Prostate gland (tissue), 2 donors: ENCODE measurements around the gene TSFM. TPM values are rescaled to one million over a fixed set of nuclear protein-coding genes. Genes with fewer than 3 reads are reported as not detected.

ENCODE experiments used
- DNase-seq: peaks from one replicate; pipeline ENCODE4 v3.0.0-alpha.2; 2019; ENCODE audit warnings: low spot score
- H3K27ac ChIP-seq, 2 donors: fragments of 200-600 bp; sonication (generic); 2 replicates each; pipeline ENCODE4 v1.5.1; 2017 to 2019
- H3K27me3 ChIP-seq: fragments of 200-600 bp; sonication (generic); replicated peaks from 2 replicates; pipeline ENCODE4 v1.5.1; 2019; ENCODE audit not compliant: insufficient read depth
- H3K36me3 ChIP-seq, 2 donors: fragments of 200-600 bp; sonication (generic); 1 replicate in 1 of 2; 2 replicates in 1 of 2; pipeline versions ENCODE4 v1.5.1 to v1.8.1; 2017 to 2019
- H3K4me1 ChIP-seq: fragments of 200-600 bp; sonication (generic); replicated peaks from 2 replicates; pipeline ENCODE4 v1.5.1; 2019
- H3K4me3 ChIP-seq, 2 donors: fragments of 200-600 bp; sonication (generic); 2 replicates each; pipeline ENCODE4 v1.5.1; 2017 to 2019
- H3K9me3 ChIP-seq: fragments of 200-600 bp; sonication (generic); 2 replicates; pipeline ENCODE4 v1.5.1; 2017
- CTCF ChIP-seq, 4 experiments: fragments of 200-600 bp in 2 of 4; fragments of 450-650 bp in 2 of 4; sonication (generic) in 2 of 4; IDR thresholded peaks; 1 replicate in 3 of 4; 2 replicates in 1 of 4; pipeline ENCODE4 v1.5.1; 2016 to 2019; ENCODE audit warnings: antibody characterized with exemption in 4 of 4, mild to moderate bottlenecking in 2 of 4, moderate library complexity in 2 of 4
- POLR2A ChIP-seq: fragments of 450-650 bp; IDR thresholded peaks from one replicate; pipeline ENCODE4 v1.6.1; 2016; ENCODE audit warnings: antibody characterized with exemption, mild to moderate bottlenecking
- POLR2AphosphoS5 ChIP-seq: sonication (generic); formaldehyde crosslinking; IDR thresholded peaks from one replicate; pipeline ENCODE4 v1.6.1; 2017; ENCODE audit warnings: antibody characterized with exemption
- WGBS: methylation state at CpG from one replicate; pipeline ENCODE4 v1.1.5; 2018; 5-methylcytosine and 5-hydroxymethylcytosine counted together
- intact Hi-C: fragments of 100-400 bp; cut with DNase I; formaldehyde crosslinking; loops from one replicate; pipeline ENCODE4 v1.14.2; 2022
- total RNA-seq, 2 donors: library from RNA; depleted of rRNA; stranded (reverse); fragments of >200 nt; gene quantifications; one replicate each; pipeline ENCODE4 v1.1.0, GENCODE V29; 2016

Gene TSFM
- total RNA-seq, 2 donors from 2014 or later: 24.3 to 39.6 TPM

DNA sequence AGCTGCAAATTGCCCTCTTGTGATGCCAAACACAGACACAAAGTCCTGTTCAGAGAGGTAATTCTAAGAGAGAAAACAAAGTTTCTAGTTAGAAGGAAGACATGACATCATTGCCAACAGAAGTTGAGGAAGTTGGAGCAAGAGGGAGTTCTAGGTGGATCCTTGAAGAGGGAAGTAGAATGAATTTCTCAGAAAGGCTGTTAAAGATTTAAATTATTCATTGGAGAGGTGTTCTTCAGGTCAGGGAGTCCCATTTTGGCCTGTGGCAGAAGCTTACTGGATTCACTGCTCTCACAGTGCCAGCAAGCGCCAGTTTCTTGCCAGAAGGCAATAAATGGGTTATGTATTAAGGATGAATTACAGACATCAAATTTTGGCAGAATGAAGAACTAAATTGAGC is 15.3 kb downstream of the TSFM start:
- DNase-seq: no peak
- H3K27ac ChIP-seq: no peak overlapping the region
- no peak overlapping the region for H3K4me3 ChIP-seq
- intact Hi-C loops: no loop called here
- H3K9me3 ChIP-seq: no peaks in the 10 kb centered on the region
- TF ChIP-seq POLR2A (no peak), CTCF (IDR thresholded peaks at IDR 0.05) (no peak), POLR2AphosphoS5 (no peak)
- peaks cover 0 to 3% of the 10 kb centered on the region in 2 donors for H3K36me3 ChIP-seq
- no peaks in the 10 kb centered on the region for H3K4me1 ChIP-seq
- 87% methylated on average over 1 of the region's 1 CpG for whole genome bisulfite sequencing
- H3K27me3 ChIP-seq: no peaks in the 10 kb centered on the region

DNA sequence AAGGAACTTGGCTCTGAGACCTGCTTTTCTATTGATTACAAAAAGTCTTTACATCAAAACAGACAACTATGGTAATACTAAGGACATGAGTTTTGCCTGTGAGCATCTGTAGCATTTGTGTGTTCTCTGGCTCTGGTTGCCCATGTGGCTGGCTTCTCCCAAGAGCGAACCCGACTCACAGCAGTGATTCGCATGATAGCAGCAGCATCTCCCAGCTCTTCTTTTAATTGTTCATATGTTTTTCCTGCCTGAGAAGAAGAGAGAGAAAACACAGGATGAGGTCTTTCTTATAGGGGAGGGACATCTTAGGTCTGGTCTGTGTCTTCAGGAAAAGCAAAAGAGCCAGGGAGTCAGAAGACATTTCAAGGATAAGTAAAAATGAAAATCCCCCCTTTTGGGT is 18.4 kb downstream of the TSFM start:
- H3K4me3 ChIP-seq: no peak overlapping the region
- WGBS: 85% methylated on average over 3 of the region's 3 CpGs
- TF ChIP-seq POLR2A (no peak), POLR2AphosphoS5 (no peak), CTCF (IDR thresholded peaks at IDR 0.05) (no peak)
- H3K9me3 ChIP-seq: no peaks in the 10 kb centered on the region
- peaks cover 0 to 3% of the 10 kb centered on the region in 2 donors for H3K36me3 ChIP-seq
- DNase-seq: no peak
- H3K27me3 ChIP-seq: no peaks in the 10 kb centered on the region
- H3K4me1 ChIP-seq: no peaks in the 10 kb centered on the region
- no peak overlapping the region for H3K27ac ChIP-seq
- intact Hi-C loops: no loop called here

DNA sequence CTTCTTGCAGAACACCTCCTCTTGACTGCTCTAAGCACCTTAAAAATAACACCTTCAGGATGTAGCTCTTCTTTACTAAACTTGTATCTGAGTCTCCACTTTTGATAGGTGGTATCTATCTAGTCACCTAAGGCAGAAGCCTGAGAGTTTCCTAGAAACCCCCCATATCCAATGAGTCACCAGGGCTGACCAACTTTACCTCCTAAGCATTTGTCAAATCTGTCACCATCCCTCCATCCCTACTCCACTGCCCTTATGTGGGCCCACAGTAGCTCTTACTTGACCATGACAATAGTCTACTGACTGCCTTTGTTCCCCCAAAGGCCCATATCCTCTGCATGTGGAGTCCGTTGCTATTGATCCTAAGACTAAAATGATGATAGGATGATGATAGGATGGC is 20.0 kb downstream of the TSFM start:
- Histone ChIP-seq H3K27ac (no peak overlapping the region), H3K4me1 (no peaks in the 10 kb centered on the region), H3K36me3 (peaks cover 0 to 2% of the 10 kb centered on the region in 2 donors), H3K9me3 (no peaks in the 10 kb centered on the region), H3K27me3 (no peaks in the 10 kb centered on the region), H3K4me3 (no peak overlapping the region)
- WGBS: 95% methylated on average over 1 of the region's 1 CpG
- no peak for DNase-seq
- intact Hi-C loops: loop anchor here (1.0 kb wide), 1 partner anchor 103 kb away; no protein-coding TSS in a partner anchor
- TF ChIP-seq CTCF (IDR thresholded peaks at IDR 0.05) (no peak), POLR2A (no peak), POLR2AphosphoS5 (no peak)

GRCh38 chr12:57803319-57803893 is 20.8 kb downstream of the TSFM start:
- intact Hi-C loops: loop anchor here (1.0 kb wide), 1 partner anchor 102 kb away; no protein-coding TSS in a partner anchor
- H3K27ac ChIP-seq: no peak overlapping the region
- H3K36me3 ChIP-seq: peaks cover 0 to 2% of the 10 kb centered on the region in 2 donors
- TF ChIP-seq CTCF (IDR thresholded peaks at IDR 0.05): peak in 3 of 4 experiments; percentile 62 to 76 (median 75)
- TF ChIP-seq POLR2AphosphoS5: no peak
- TF ChIP-seq POLR2A: no peak
- no peak for DNase-seq
- no peaks in the 10 kb centered on the region for H3K4me1 ChIP-seq
- no peak overlapping the region for H3K4me3 ChIP-seq
- no peaks in the 10 kb centered on the region for H3K27me3 ChIP-seq
- no peaks in the 10 kb centered on the region for H3K9me3 ChIP-seq
- 36% methylated on average over 9 of the region's 9 CpGs for whole genome bisulfite sequencing

DNA sequence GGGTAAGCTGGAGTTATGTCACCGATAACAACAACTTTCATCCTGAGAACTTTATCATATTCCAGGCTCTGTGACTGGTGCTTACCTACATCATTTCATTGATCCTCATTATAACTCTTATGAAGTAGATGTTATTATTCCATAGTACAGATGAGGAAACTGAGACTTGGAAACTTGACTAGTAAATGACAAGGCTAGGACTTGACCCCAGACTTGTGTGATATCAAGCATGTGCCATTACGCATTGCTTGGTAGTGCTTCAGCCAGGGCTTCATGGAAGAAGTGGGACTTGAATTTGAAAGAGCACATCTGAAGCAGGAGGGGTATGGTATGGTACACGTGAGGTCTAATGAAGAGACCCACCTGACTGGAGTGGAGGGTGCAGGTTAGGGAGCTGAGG is 24.1 kb downstream of the TSFM start:
- no peaks in the 10 kb centered on the region for H3K9me3 ChIP-seq
- no peak for DNase-seq
- no peak for TF ChIP-seq CTCF (IDR thresholded peaks at IDR 0.05)
- WGBS: 90% methylated on average over 3 of the region's 3 CpGs
- no peaks in the 10 kb centered on the region for H3K27me3 ChIP-seq
- H3K4me1 ChIP-seq: no peaks in the 10 kb centered on the region
- H3K36me3 ChIP-seq: peaks cover 0 to 2% of the 10 kb centered on the region in 2 donors
- intact Hi-C loops: no loop called here
- H3K27ac ChIP-seq: no peak overlapping the region
- H3K4me3 ChIP-seq: no peak overlapping the region
